GM18520 (cell line): ENCODE data around the gene MRM2.

Experiments used
- ATAC-seq: cut with Tn5 transposase; IDR thresholded peaks from one replicate; pipeline ENCODE4 v1.9.1; 2021; ENCODE audit not compliant: unreplicated experiment

The MRM2 gene

GRCh38 chr7:2224491-2224928, 17.5 kb downstream of the MRM2 start:
- no peak for ATAC-seq

- no peak for ATAC-seq
These were observed 18.7 kb downstream of the MRM2 start for GRCh38 chr7:2223321-2223720.

DNA sequence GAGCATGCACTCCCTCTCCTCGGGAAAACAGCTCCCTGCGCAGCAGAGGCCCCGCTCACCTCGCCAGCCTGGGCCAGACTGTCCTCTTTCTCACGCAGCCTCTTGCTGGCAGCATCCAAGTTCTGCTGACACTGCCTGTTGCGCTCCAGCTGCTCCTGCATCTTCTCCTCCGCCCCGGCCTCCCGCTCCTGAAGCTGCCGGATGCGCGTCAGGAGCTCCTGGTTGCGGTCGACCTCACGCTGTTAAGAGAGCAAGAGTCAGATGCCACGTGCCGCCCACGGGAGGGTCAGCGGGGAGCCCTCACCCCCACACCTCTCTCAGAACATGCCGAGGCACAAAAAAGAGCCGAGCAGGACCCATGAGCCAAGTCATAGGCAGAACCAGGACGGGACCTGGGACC, 19.5 kb downstream of the MRM2 start:
- no peak for ATAC-seq

DNA sequence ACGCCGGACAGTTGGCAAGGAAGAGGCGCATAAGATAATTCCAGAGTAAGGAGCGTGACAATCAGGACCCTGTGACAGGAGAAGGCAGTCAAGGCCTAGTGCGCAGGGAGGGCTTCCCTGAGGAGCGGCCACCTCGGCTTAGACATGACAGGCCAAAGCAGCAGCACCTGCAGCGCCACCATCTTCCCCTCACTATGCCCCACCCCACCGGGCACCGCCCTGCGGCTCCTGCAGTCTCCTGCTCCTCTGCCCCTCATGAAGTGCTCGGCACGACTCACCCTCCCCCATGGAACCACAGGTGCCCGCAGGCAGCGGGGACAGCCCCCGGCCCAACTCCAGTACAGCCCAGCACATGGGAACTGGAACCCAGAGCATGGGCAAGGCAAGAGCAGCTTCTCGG, 21.1 kb downstream of the MRM2 start:
- ATAC-seq: no peak

DNA sequence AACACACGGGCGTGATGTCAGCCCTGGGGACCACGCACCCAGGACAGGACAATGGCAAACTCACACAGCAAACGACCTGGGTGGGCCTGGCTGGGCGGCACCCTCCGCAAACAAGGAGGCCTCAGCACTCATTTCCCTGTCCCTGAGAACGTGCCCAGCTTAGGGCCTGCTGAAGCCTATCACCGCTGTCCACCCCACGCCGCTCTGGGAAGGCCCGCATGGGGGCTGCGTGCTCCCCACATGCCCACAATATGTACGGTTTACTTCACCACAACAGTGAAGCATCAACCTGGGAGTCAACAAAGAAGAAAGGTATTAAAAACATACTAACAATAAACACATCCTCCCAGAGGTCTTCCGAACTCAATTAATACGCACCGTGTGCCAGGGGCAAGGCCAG, 21.5 kb downstream of the MRM2 start:
- ATAC-seq: no peak

- ATAC-seq: no peak
These were observed 22.0 kb downstream of the MRM2 start for GRCh38 chr7:2220030-2220429.

- no peak for ATAC-seq
These were observed 22.4 kb downstream of the MRM2 start for GRCh38 chr7:2219606-2220005.

DNA sequence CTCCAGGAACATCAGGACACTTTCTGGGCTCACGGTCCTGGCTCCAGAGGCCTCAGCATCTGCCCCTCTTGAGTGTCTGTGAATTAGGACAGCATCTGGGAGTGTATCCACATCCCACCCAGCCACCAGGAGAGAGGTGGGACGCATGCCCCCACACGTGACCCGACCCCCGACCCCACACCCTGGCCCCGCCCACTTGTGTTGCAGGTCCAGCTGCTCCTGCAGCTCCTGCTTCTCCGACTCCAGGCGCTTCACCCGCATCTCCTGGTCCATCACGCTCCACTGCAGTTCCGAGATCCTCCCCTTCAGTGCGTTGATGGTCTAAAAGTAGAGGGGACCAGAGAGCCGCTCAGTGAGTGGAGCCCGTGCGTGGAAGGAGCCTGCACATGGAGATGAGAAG, 22.9 kb downstream of the MRM2 start:
- no peak for ATAC-seq

- ATAC-seq: no peak
These were observed 23.6 kb downstream of the MRM2 start for GRCh38 chr7:2218444-2218785.

GRCh38 chr7:2217716-2218443, 24.1 kb downstream of the MRM2 start:
- ATAC-seq: no peak

DNA sequence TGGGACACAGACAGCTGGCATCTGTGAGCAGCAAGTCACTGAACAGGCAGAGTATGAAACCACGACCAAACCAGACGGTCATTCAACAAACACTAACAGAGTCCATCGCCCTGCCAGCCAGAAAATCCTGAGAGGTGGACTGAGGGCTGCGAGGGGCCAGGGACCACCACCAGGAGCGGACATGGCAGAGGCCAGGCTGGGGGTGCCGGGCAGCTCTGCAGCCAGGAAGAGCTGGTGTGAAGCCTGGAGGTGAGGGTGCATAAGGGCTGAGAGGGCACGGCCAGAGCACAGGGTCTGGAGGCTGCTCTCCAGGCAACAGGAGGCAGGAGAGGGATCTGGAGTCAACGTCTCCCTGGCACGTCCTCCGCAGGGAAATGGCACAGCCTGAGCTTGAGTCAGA, 24.8 kb downstream of the MRM2 start:
- no peak for ATAC-seq

DNA sequence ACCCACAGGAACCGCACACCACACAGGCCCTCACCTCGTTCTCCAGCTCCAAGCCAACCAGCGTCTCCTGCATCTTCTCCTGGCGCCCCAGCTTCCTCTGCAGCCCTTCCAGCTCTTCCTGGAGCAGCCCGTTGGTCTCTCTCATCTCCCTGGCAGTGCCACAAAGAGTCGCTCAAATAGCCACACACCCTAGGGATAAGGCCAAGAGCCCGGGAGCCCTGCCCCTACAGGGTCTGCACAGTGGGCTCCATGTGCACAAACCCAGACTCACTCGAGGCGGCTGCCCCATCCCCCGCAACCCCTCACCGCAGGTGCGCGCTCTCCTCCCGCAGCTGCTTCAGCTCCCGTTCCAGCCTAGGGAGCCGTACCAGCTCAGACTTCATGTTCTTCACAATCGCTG, 26.2 kb downstream of the MRM2 start:
- no peak for ATAC-seq

GRCh38 chr7:2214636-2215035, 27.4 kb downstream of the MRM2 start:
- ATAC-seq: no peak

DNA sequence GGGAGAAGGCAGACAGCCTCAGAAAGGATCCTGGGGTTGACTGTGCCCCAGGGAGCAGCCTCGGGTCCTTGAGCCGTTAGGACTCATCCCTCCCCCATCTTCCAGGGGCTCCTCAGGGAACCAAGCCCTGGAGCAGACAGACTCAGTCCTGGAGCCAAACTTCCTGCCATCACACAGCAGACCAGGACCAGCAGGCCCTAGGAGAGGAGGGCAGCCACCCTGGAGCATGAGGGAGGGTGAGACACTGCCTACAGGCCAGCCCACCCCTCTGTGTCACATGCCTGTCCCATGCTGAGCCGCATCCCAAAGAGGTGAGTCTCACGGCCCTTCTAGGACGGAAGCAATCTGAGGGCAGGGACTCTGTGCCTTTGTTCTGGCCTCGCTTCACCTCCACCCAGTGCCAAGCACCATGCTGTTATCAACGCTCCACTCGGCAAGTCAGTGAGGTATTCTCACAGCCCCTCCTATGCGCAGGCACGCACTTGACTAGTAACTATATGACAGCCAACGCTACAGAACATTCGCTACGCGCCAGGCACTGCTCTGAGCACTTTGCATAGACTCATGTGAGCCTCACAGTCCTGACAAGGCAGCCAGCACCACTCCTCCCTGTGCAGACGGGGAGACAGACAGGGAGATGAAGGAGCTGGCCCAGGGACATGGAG, 28.3 kb downstream of the MRM2 start:
- no peak for ATAC-seq

DNA sequence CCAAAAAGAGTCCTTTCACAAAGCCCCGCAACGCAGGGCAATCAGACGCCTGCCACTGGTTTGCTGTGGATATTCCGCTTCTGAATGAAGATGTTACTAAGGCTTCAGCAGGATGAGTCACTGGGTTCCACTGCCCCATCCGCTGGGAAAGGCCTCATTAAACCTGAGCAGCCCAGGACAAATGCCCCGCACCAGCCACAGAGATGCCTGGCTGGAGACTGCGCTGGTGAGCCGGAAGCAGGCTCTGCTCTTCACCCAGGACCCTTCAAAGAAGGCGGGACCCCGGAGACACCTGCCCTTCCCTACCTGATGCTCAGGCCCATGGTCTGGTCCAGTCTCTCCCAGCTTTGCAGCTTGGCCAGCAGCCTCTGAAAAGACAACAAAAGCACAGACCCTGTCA, 29.1 kb downstream of the MRM2 start:
- no peak for ATAC-seq

DNA sequence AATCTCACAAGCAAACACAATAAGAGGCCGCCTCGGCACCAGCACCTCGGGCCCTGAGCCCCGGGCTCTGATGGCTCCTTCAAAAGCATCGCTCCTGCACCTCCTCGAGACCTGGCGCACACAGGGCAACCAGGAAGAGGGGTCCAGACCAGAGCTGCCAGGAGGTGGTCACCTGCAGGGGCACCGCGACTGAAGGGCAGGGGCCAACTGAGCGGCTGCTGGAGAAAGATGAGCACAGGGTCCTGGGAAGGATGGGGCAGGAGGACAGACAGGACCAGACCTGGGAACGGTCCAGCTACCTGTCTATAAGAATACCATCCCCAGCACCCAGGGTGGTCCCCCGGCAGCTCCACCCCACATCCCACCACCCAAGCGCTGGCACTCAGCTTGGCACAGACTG, 30.1 kb downstream of the MRM2 start:
- no peak for ATAC-seq

GRCh38 chr7:2211259-2211880, 30.6 kb downstream of the MRM2 start:
- ATAC-seq: no peak

GRCh38 chr7:2210551-2211258, 31.3 kb downstream of the MRM2 start:
- ATAC-seq: no peak

GRCh38 chr7:2209961-2210323, 32.1 kb downstream of the MRM2 start:
- no peak for ATAC-seq

GRCh38 chr7:2209146-2209960, 32.7 kb downstream of the MRM2 start:
- no peak for ATAC-seq

DNA sequence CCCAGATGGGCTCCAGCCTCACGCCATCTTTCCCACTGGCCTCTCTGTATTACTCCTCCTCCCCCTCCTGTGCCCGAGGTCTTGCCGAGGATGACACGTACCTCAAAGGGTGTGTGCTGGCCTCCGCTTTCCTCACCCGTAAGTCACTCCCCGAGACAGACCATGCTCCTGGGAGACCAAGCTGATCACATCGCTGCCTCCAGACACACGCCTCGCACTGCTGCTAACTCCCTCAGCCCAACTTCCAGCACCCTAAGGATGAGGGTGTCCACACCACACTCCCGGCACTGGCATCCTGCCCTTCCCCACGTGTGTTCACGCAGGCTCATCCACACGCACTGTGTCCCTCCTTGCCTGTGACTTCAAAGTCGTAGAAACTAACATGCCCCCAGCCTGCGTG, 33.3 kb downstream of the MRM2 start:
- no peak for ATAC-seq
